HEK293 (cell line): ENCODE measurements around the gene GMIP.

Source experiments
- KLF1 ChIP-seq: fragments of 450-650 bp; formaldehyde crosslinking; IDR thresholded peaks from 2 replicates; pipeline ENCODE4 v1.5.1; 2016; ENCODE audit warnings: missing biosample characterization, missing genetic modification characterization
- ZNF112 ChIP-seq: fragments of 450-650 bp; formaldehyde crosslinking; IDR thresholded peaks from 2 replicates; pipeline ENCODE4 v1.5.0; 2017; ENCODE audit warnings: missing biosample characterization, missing genetic modification characterization
- ZNF155 ChIP-seq: fragments of 450-650 bp; formaldehyde crosslinking; IDR thresholded peaks from 2 replicates; pipeline ENCODE4 v1.5.1; 2016; ENCODE audit warnings: missing biosample characterization, missing genetic modification characterization
- TF ChIP-seq, protein P1 (sequence below): fragments of 450-650 bp; formaldehyde crosslinking; IDR thresholded peaks from 2 replicates; pipeline ENCODE4 v1.5.1; 2016; ENCODE audit warnings: missing biosample characterization, missing genetic modification characterization

DNA sequence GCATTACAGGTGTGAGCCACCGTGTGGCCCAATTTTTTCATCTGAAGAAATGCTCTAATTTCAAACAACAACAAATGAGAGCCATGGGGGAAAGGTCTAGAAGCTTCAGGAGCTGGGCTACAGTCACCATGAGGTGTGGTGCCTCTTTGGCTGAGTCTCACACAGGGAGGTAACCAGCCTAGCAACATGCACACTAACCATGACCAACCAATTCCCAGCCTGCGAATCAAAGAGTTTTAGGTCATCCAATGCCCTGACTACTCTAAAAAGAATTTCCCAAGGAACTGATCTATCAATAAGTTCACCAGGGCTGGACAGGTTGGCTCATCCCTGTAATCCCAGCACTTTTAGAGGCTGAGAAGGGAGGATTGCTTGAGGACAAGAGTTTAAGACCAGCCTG, 54.9 kb downstream of the GMIP start:
- TF ChIP-seq, protein P1, sequence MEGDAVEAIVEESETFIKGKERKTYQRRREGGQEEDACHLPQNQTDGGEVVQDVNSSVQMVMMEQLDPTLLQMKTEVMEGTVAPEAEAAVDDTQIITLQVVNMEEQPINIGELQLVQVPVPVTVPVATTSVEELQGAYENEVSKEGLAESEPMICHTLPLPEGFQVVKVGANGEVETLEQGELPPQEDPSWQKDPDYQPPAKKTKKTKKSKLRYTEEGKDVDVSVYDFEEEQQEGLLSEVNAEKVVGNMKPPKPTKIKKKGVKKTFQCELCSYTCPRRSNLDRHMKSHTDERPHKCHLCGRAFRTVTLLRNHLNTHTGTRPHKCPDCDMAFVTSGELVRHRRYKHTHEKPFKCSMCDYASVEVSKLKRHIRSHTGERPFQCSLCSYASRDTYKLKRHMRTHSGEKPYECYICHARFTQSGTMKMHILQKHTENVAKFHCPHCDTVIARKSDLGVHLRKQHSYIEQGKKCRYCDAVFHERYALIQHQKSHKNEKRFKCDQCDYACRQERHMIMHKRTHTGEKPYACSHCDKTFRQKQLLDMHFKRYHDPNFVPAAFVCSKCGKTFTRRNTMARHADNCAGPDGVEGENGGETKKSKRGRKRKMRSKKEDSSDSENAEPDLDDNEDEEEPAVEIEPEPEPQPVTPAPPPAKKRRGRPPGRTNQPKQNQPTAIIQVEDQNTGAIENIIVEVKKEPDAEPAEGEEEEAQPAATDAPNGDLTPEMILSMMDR: no peak
- no peak for TF ChIP-seq ZNF112 (tag by site-specific recombination)
- no peak for TF ChIP-seq ZNF155 (tag by site-specific recombination)
- no peak for TF ChIP-seq KLF1
